ENCODE measurements around the gene MAGI2.
A peak's percentile ranks its signal among the peaks of the same experiment; 100 is the strongest.

Gene MAGI2

GRCh38 chr7:78149787-78150186 is 1303.7 kb downstream of the MAGI2 start:
- peak; percentile 76 for DNase-seq (ENCODE audit: low read depth, low spot score)

- DNase-seq (ENCODE audit: low read depth, low spot score) = no peak
These were observed 1305.1 kb downstream of the MAGI2 start for GRCh38 chr7:78148166-78148894.

GRCh38 chr7:78146546-78146945 is 1306.9 kb downstream of the MAGI2 start:
- no peak for DNase-seq (ENCODE audit: low read depth, low spot score)

- no peak for DNase-seq (ENCODE audit: low read depth, low spot score)
These were observed 1309.8 kb downstream of the MAGI2 start for GRCh38 chr7:78143661-78144060.

GRCh38 chr7:78141522-78142281 is 1311.8 kb downstream of the MAGI2 start:
- peak; percentile 62 for DNase-seq (ENCODE audit: low read depth, low spot score)

GRCh38 chr7:78140109-78140508 is 1313.4 kb downstream of the MAGI2 start:
- no peak for DNase-seq (ENCODE audit: low read depth, low spot score)

- peak; percentile 54 for DNase-seq (ENCODE audit: low read depth, low spot score)
These were observed 1314.1 kb downstream of the MAGI2 start for GRCh38 chr7:78139335-78139734.

GRCh38 chr7:78134774-78135173 is 1318.7 kb downstream of the MAGI2 start:
- no peak for DNase-seq (ENCODE audit: low read depth, low spot score)

GRCh38 chr7:78134256-78134655 is 1319.2 kb downstream of the MAGI2 start:
- DNase-seq (ENCODE audit: low read depth, low spot score) = peak; percentile 75

- no peak for DNase-seq (ENCODE audit: low read depth, low spot score)
These were observed 1322.8 kb downstream of the MAGI2 start for GRCh38 chr7:78130446-78131215.

- no peak for DNase-seq (ENCODE audit: low read depth, low spot score)
These were observed 1323.6 kb downstream of the MAGI2 start for GRCh38 chr7:78129865-78130264.

- DNase-seq (ENCODE audit: low read depth, low spot score) = no peak
These were observed 1326.5 kb downstream of the MAGI2 start for GRCh38 chr7:78127009-78127408.

GRCh38 chr7:78125884-78126283 is 1327.6 kb downstream of the MAGI2 start:
- peak; percentile 74 for DNase-seq (ENCODE audit: low read depth, low spot score)

- peak; percentile 67 for DNase-seq (ENCODE audit: low read depth, low spot score)
These were observed 1329.3 kb downstream of the MAGI2 start for GRCh38 chr7:78124216-78124615.

- no peak for DNase-seq (ENCODE audit: low read depth, low spot score)
These were observed 1331.6 kb downstream of the MAGI2 start for GRCh38 chr7:78121888-78122287.

- DNase-seq (ENCODE audit: low read depth, low spot score) = no peak
These were observed 1335.0 kb downstream of the MAGI2 start for GRCh38 chr7:78118470-78118869.

- no peak for DNase-seq (ENCODE audit: low read depth, low spot score)
These were observed 1337.6 kb downstream of the MAGI2 start for GRCh38 chr7:78115876-78116275.

GRCh38 chr7:78114993-78115392 is 1338.5 kb downstream of the MAGI2 start:
- no peak for DNase-seq (ENCODE audit: low read depth, low spot score)

GRCh38 chr7:78112488-78112887 is 1341.0 kb downstream of the MAGI2 start:
- DNase-seq (ENCODE audit: low read depth, low spot score) = no peak

- DNase-seq (ENCODE audit: low read depth, low spot score) = no peak
These were observed 1342.1 kb downstream of the MAGI2 start for GRCh38 chr7:78111386-78111785.

GRCh38 chr7:78103475-78103874 is 1350.0 kb downstream of the MAGI2 start:
- no peak for DNase-seq (ENCODE audit: low read depth, low spot score)

- DNase-seq (ENCODE audit: low read depth, low spot score) = no peak
These were observed 1352.4 kb downstream of the MAGI2 start for GRCh38 chr7:78101076-78101475.
